ENCODE data around the gene PLCB1.

DNA sequence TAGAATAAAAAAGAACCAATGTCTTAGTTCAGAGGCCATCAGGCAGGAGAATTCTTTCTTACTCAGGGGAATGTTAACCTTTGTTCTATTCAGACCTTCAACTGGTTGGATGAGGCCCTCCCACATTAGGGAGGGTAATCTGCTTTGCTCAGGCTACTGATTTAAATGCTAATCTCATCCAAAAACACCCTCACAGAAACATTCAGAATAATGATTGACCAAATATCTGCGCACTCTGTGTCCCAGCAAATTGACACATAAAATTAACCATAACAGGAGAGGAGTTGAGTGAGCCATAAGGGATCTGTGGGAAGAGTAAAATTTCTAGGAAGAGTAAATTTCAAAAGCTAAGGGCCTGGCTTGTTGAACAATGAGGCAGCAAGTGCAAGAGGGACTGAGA lies 702.8 kb downstream of the PLCB1 start:
- TF ChIP-seq, protein P1, sequence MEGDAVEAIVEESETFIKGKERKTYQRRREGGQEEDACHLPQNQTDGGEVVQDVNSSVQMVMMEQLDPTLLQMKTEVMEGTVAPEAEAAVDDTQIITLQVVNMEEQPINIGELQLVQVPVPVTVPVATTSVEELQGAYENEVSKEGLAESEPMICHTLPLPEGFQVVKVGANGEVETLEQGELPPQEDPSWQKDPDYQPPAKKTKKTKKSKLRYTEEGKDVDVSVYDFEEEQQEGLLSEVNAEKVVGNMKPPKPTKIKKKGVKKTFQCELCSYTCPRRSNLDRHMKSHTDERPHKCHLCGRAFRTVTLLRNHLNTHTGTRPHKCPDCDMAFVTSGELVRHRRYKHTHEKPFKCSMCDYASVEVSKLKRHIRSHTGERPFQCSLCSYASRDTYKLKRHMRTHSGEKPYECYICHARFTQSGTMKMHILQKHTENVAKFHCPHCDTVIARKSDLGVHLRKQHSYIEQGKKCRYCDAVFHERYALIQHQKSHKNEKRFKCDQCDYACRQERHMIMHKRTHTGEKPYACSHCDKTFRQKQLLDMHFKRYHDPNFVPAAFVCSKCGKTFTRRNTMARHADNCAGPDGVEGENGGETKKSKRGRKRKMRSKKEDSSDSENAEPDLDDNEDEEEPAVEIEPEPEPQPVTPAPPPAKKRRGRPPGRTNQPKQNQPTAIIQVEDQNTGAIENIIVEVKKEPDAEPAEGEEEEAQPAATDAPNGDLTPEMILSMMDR (conservative IDR thresholded peaks at IDR 0.05), result no peak
- TF ChIP-seq ZFX (IDR thresholded peaks at IDR 0.05), result no peak
